GM12872 (cell line): ENCODE results near the gene NFATC2.

Experiments used
- TF ChIP-seq, protein P1 (sequence below): IDR thresholded peaks from 3 replicates; pipeline ENCODE4 v1.5.1; 2011; ENCODE audit warnings: low read depth, mild to moderate bottlenecking, low read length, moderate library complexity; ENCODE audit not compliant: insufficient read depth

NFATC2 gene

DNA sequence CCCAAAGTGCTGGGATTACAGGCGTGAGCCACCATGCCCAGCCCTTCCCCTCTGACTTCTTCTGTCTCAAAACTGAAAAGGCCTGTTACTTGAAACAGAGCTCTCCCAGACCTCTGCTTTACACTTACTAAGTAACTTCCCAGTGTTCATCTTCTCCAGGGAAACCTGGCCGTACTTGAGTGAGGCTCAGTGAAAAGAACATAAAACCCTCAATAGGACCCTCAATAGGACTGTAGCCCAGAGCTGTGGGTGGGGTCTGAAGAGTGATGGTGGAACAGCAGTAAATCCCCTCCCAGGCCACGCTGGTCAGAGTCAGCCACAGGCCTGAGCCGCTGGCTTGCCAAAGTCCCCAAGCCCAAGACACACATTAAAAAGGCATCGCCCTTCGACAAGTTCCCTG lies 145.4 kb downstream of the NFATC2 start:
- TF ChIP-seq, protein P1, sequence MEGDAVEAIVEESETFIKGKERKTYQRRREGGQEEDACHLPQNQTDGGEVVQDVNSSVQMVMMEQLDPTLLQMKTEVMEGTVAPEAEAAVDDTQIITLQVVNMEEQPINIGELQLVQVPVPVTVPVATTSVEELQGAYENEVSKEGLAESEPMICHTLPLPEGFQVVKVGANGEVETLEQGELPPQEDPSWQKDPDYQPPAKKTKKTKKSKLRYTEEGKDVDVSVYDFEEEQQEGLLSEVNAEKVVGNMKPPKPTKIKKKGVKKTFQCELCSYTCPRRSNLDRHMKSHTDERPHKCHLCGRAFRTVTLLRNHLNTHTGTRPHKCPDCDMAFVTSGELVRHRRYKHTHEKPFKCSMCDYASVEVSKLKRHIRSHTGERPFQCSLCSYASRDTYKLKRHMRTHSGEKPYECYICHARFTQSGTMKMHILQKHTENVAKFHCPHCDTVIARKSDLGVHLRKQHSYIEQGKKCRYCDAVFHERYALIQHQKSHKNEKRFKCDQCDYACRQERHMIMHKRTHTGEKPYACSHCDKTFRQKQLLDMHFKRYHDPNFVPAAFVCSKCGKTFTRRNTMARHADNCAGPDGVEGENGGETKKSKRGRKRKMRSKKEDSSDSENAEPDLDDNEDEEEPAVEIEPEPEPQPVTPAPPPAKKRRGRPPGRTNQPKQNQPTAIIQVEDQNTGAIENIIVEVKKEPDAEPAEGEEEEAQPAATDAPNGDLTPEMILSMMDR = no peak

DNA sequence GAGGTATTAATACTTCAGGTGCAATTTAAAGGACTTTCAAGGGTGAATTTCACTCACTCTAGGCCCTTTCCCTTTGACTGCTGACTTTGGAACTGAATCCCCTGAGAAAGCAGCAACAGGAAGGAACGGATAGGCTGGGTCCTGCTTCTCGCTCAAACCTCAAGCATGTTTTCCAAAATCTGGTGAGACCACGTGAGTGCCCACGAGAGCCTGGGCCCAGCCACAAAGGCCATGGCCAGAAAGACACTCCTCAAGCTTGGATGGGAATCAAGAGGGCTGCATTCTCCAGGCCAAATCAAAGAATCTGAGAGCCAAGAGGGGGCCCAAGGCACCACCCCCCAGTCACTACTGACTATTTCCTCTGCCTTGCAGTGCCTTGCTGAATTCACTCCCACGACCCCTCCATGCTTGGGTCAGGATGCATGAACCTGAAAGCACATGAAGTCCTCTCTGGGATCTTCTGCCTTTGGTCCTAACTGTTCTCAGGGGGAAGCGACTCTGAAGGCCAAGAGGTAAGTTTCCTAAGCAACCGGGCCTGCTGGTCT lies 146.1 kb downstream of the NFATC2 start:
- TF ChIP-seq, protein P1 = no peak

DNA sequence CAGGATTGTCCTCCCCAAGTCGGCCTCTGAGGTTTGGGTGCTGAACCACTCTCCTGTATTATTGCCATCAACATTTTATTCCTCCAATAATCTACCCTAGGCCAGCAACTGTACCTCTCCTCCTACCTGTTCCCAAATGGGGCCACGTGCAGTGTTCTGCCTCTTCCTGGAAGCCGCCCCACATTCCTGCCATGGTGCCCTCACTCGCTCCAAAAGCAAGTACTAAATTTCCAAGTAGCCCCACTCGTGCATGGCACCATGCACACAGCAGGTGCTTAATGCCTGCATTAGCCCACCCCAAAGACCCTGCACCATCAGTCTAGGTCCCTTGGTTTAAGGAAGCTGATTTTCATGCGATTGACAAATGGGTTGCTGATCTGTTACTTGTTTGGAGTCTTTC lies 147.8 kb downstream of the NFATC2 start:
- TF ChIP-seq, protein P1 = no peak

DNA sequence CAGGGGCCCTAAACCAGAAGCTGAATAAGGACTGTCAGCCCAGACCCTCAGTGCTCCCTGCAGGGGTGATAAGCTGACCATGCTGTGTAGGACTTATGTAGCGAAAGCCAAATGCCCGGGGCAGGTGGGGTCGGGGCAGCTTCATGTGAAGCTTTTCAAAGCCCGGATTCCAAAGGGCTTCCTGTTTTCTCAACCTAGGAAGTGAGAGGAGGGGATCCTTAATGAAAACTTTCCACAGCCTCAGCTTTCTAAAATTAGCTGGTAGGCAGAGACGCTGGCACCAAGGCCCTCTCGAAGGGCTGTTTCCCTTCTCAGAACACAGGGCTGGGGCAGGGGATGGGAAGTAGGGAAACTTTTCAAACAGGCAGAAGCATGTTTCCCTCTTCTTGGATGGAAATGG lies 148.9 kb downstream of the NFATC2 start:
- TF ChIP-seq, protein P1 = no peak

DNA sequence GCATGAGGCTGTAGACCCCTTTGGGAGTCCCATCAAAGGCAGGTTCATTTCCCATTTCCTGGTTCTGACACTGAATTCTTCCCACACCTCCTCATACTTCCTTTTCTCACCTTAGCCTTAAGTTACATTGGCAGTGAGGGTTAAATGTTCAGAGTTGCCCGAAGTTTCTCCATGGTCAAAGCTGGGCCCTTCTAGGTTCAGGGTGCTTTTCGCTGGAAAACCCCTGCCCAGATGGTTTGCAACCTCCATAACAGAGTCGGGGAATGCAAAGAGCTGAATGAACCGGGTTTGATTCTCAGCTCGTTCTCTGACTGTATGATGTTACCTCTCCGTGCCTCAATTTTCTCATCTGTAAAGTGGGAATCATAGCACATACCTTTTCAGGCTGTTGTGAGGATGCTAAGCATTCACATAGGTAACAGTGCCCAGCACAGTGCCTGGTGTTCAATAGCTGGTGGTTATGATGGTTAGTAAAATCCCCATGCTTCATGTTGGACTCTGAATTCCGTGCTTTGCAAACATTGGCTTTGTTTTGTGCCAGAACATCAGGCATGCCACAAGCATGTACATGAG lies 149.8 kb downstream of the NFATC2 start:
- TF ChIP-seq, protein P1 = no peak

DNA sequence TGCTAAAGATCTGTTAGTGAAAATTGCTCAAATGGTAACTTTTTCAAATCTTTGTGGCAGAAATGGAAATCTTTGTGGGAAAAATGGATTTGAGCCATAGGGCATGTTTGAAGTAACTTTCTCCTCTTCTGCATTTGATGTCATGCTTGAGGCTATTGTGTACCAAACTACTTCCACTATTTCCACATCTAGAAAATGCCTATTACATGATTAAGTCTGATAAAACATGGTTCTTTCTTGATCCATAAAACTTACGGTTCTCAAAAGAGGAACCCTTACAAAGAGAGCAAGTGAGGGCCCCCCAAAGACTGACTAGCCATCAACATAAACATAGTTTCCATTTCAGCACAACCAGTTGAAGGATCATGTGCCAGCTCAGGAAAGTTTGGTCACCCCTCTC lies 150.6 kb downstream of the NFATC2 start:
- TF ChIP-seq, protein P1 = no peak

DNA sequence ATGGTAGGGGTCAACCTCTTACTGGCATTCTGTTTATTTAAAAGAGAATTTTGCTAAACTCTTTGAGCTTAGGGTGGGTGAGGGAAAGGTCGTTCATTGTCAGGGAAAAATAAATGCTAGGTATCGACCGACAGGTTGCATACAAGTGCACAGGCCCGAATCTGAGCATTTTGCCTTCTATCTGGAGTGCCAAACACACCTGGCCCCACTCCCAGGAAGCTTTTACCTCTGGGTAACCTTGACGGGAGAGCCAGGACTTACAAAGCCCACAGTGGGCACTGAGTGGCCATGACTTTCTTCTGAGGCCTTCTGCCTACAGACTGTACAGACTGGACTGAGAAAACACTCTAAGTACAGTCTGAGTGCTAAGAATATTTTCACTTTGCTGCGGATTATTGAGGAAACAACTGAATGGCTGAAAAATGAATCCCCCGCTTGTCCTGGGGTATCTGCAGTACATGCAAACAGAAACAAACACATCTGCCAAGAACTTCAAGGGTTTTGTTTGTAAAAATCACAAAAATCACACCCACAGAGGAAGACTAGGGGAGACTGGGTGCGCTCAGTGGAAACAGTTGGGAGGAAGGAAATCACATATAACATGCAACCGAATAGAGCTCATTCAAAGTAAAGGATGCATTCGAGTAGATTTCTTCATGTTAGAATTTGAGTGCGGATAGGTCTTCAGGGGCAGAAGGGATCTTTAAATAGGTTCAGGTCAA lies 152.8 kb downstream of the NFATC2 start:
- TF ChIP-seq, protein P1 = no peak
